ENCODE measurements around the gene ANAPC2.

Gene ANAPC2

GRCh38 chr9:137160716-137161557, 27.4 kb downstream of the ANAPC2 start:
- no peak for DNase-seq

GRCh38 chr9:137160054-137160425, 28.3 kb downstream of the ANAPC2 start:
- DNase-seq = no peak

- no peak for DNase-seq
Observed at GRCh38 chr9:137159105-137160053, 29.0 kb downstream of the ANAPC2 start.

GRCh38 chr9:137158625-137159024, 29.7 kb downstream of the ANAPC2 start:
- no peak for DNase-seq

- no peak for DNase-seq
Observed at GRCh38 chr9:137157618-137158415, 30.5 kb downstream of the ANAPC2 start.

- peak in 4 of 5 donors; percentile 42 to 51 (median 48) for DNase-seq
Observed at GRCh38 chr9:137156567-137157375, 31.6 kb downstream of the ANAPC2 start.

GRCh38 chr9:137152844-137153405, 35.4 kb downstream of the ANAPC2 start:
- DNase-seq = no peak

GRCh38 chr9:137150617-137151457, 37.5 kb downstream of the ANAPC2 start:
- peak in 1 of 5 donors; percentile 63 for DNase-seq

GRCh38 chr9:137149942-137150616, 38.3 kb downstream of the ANAPC2 start:
- no peak for DNase-seq

GRCh38 chr9:137149363-137149762, 39.0 kb downstream of the ANAPC2 start:
- DNase-seq = no peak

GRCh38 chr9:137148661-137149060, 39.7 kb downstream of the ANAPC2 start:
- DNase-seq = no peak

GRCh38 chr9:137148242-137148641, 40.1 kb downstream of the ANAPC2 start:
- peak in 1 of 5 donors; percentile 5 for DNase-seq

- DNase-seq = no peak
Observed at GRCh38 chr9:137147793-137148160, 40.6 kb downstream of the ANAPC2 start.

GRCh38 chr9:137147091-137147792, 41.1 kb downstream of the ANAPC2 start:
- peak in 1 of 5 donors; percentile 0 for DNase-seq

- no peak for DNase-seq
Observed at GRCh38 chr9:137146527-137146918, 41.8 kb downstream of the ANAPC2 start.

- DNase-seq = peak in 1 of 5 donors; percentile 2
Observed at GRCh38 chr9:137145731-137146526, 42.4 kb downstream of the ANAPC2 start.

- DNase-seq = no peak
Observed at GRCh38 chr9:137143459-137143858, 44.9 kb downstream of the ANAPC2 start.
